ENCODE data around the gene SND1. TPM values are rescaled to one million over a fixed set of nuclear protein-coding genes. Genes with fewer than 3 reads are reported as not detected.

The SND1 gene
- total and polyA plus RNA-seq, 10 of the 15 experiments (the other 5 are each of a cell fraction or from before 2014, with no cell fraction given): 52.4 to 270 (median 146) TPM

GRCh38 chr7:127794136-127794535, 142.1 kb downstream of the SND1 start:
- BruUV-seq (replicated peaks): no TSS peak
- Histone ChIP-seq H3K27me3 (replicated peaks in 1 of 2; ENCODE audit: control insufficient read depth in 2 of 2, insufficient read depth in 2 of 2, low read length in 1 of 2) (no peaks in the 10 kb centered on the region), H2AFZ (ENCODE audit: control insufficient read depth, low read depth, low read length) (no peak overlapping the region), H3K9me3 (replicated peaks; ENCODE audit: control insufficient read depth, insufficient read depth, low read length) (no peaks in the 10 kb centered on the region), H3K4me1 (ENCODE audit: control insufficient read depth, insufficient read depth, low read length) (peaks cover 5% of the 10 kb centered on the region; the same call in 1 of the 2 replicates), H3K9ac (ENCODE audit: control insufficient read depth, insufficient read depth, low read length) (no peak overlapping the region), H3K27ac (ENCODE audit: control insufficient read depth, insufficient read depth) (no peak overlapping the region), H3K4me3 (no peak overlapping the region), H3K4me2 (ENCODE audit: control insufficient read depth, insufficient read depth) (no peak overlapping the region), H4K20me1 (ENCODE audit: control insufficient read depth, insufficient read depth) (peaks cover 3% of the 10 kb centered on the region; the same call in 1 of the 2 replicates), H3K36me3 (ENCODE audit: control insufficient read depth in 2 of 2, insufficient read depth in 2 of 2, low read length in 1 of 2) (peaks cover 1 to 12% of the 10 kb centered on the region in 2 experiments), H3K79me2 (ENCODE audit: control insufficient read depth, insufficient read depth, low read length) (peaks cover 22% of the 10 kb centered on the region)
- in situ Hi-C loops (cut with MboI): no loop called here
- 100% methylated on average over 1 of the region's 1 CpG for WGBS (ENCODE audit: insufficient coverage, insufficient replicate concordance, low lambda C conversion rate, missing lambda C conversion rate)
- ATAC-seq (no peak), DNase-seq (ENCODE audit: low read depth, low spot score) (no peak), FAIRE-seq (no peak)
- ChIA-PET CTCF (interaction anchor here (1.1 to 5.5 kb wide), 10 partner anchors 10 to 126 kb away, joined by 3 to 33 read pairs (median 6); no protein-coding TSS in a partner anchor), RAD21 (ENCODE audit: unreplicated experiment) (no interaction called here), POLR2A (interaction anchor here (0.5 to 1.4 kb wide), 2 partner anchors 42 to 67 kb away, joined by 3 read pairs; no protein-coding TSS in a partner anchor), SMC1A (ENCODE audit: uncharacterized antibody, unreplicated experiment) (interaction anchor here (1.0 to 2.4 kb wide), 10 partner anchors 12 to 415 kb away, joined by 3 to 16 read pairs (median 4); no protein-coding TSS in a partner anchor)
- intact Hi-C loops (cut with micrococcal nuclease; ENCODE audit: unreplicated experiment): no loop called here
- TF ChIP-seq ZZZ3 (IDR thresholded peaks at IDR 0.05; ENCODE audit: control insufficient read depth, insufficient read length, low read depth): no peak
- no peak for TF ChIP-seq PKNOX1 (IDR thresholded peaks at IDR 0.05)
- TF ChIP-seq SIX5 (IDR thresholded peaks at IDR 0.05; ENCODE audit: low read depth, low read length, severe bottlenecking): no peak
- TF ChIP-seq ZBTB33 (IDR thresholded peaks at IDR 0.05): no peak
- no peak for TF ChIP-seq HDGF (IDR thresholded peaks at IDR 0.05)
- TF ChIP-seq EED (IDR thresholded peaks at IDR 0.05; ENCODE audit: low read depth): no peak
- TF ChIP-seq CBX3 (IDR thresholded peaks at IDR 0.05; ENCODE audit: borderline replicate concordance, low read depth): no peak
- TF ChIP-seq ZNF217 (IDR thresholded peaks at IDR 0.05): no peak
- no peak for TF ChIP-seq KDM1A (IDR thresholded peaks at IDR 0.05; ENCODE audit: borderline replicate concordance)
- no peak for TF ChIP-seq CHD2 (IDR thresholded peaks at IDR 0.05; ENCODE audit: borderline replicate concordance, low read depth, low read length)
- no peak for TF ChIP-seq NFIC (IDR thresholded peaks at IDR 0.05; ENCODE audit: low read depth, low read length)
- no peak for TF ChIP-seq CTCF (IDR thresholded peaks at IDR 0.05 in 2 of 3, conservative IDR thresholded peaks at IDR 0.05 in 1 of 3; ENCODE audit: control insufficient read depth in 2 of 3, extremely low read depth in 1 of 3, insufficient read depth in 1 of 3, low read depth in 3 of 3, low read length in 3 of 3)
- no peak for TF ChIP-seq SMARCA5 (IDR thresholded peaks at IDR 0.05)
- no peak for TF ChIP-seq IKZF2 (IDR thresholded peaks at IDR 0.05)
- no peak for TF ChIP-seq CEBPB (IDR thresholded peaks at IDR 0.05; ENCODE audit: borderline replicate concordance in 1 of 2, low read depth in 2 of 2, low read length in 2 of 2)
- no peak for TF ChIP-seq MTA2 (IDR thresholded peaks at IDR 0.05; ENCODE audit: low read depth)

Data from GM12878 (cell line).